ENCODE results near the gene OPN1SW. TPM values are rescaled to one million over a fixed set of nuclear protein-coding genes. Genes with fewer than 3 reads are reported as not detected.
A peak's percentile ranks its signal among the peaks of the same experiment; 100 is the strongest.

OPN1SW gene
- total RNA-seq, 1 donor from 2014 or later, result not detected

GRCh38 chr7:128733278-128733645, 42.3 kb downstream of the OPN1SW start:
- no peak for DNase-seq (ENCODE audit: low spot score)

- peak; percentile 83 for DNase-seq (ENCODE audit: low spot score)
Observed at GRCh38 chr7:128732521-128733277, 42.9 kb downstream of the OPN1SW start.

GRCh38 chr7:128731184-128731583, 44.4 kb downstream of the OPN1SW start:
- no peak for DNase-seq (ENCODE audit: low spot score)

- DNase-seq (ENCODE audit: low spot score), result no peak
Observed at GRCh38 chr7:128729494-128729893, 46.1 kb downstream of the OPN1SW start.

- no peak for DNase-seq (ENCODE audit: low spot score)
Observed at GRCh38 chr7:128728598-128728997, 47.0 kb downstream of the OPN1SW start.

GRCh38 chr7:128727239-128727638, 48.4 kb downstream of the OPN1SW start:
- no peak for DNase-seq (ENCODE audit: low spot score)

- DNase-seq (ENCODE audit: low spot score), result no peak
Observed at GRCh38 chr7:128726737-128727072, 48.9 kb downstream of the OPN1SW start.

GRCh38 chr7:128726059-128726736, 49.4 kb downstream of the OPN1SW start:
- DNase-seq (ENCODE audit: low spot score), result peak; percentile 76

- DNase-seq (ENCODE audit: low spot score), result no peak
Observed at GRCh38 chr7:128725531-128725930, 50.1 kb downstream of the OPN1SW start.

GRCh38 chr7:128724743-128725142, 50.9 kb downstream of the OPN1SW start:
- no peak for DNase-seq (ENCODE audit: low spot score)

Other genes with a start within 250 kb of the OPN1SW start
- 0.72 TPM for gene GARIN1A, start 103.5 kb downstream of the OPN1SW start, total RNA-seq (ENCODE audit: insufficient read depth, low replicate concordance)
- 413 TPM for gene CALU, start 36.4 kb downstream of the OPN1SW start, total RNA-seq (ENCODE audit: insufficient read depth, low replicate concordance)
- 6.0 TPM for gene CCDC136, start 16.2 kb upstream of the OPN1SW start, total RNA-seq (ENCODE audit: insufficient read depth, low replicate concordance)
- 204 TPM for gene FLNC, start 54.6 kb upstream of the OPN1SW start, total RNA-seq (ENCODE audit: insufficient read depth, low replicate concordance)
- 69.3 TPM for gene ATP6V1F, start 87.1 kb upstream of the OPN1SW start, total RNA-seq (ENCODE audit: insufficient read depth, low replicate concordance)
- gene KCP, start 134.9 kb upstream of the OPN1SW start, total RNA-seq (ENCODE audit: insufficient read depth, low replicate concordance), result 1.4 TPM
- gene IRF5, start 162.1 kb upstream of the OPN1SW start, total RNA-seq (ENCODE audit: insufficient read depth, low replicate concordance), result 5.5 TPM

All from umbilical cord (tissue), 2 donors.